NCI-H446 treated with DMSO at 0.1 percent for 48 hours (cell line): ENCODE results near the gene PCDHGC3.

Source experiments
- DNase-seq: peaks from one replicate; lab custom pipeline; 2025; lab: John Stamatoyannopoulos, UW

The PCDHGC3 gene

DNA sequence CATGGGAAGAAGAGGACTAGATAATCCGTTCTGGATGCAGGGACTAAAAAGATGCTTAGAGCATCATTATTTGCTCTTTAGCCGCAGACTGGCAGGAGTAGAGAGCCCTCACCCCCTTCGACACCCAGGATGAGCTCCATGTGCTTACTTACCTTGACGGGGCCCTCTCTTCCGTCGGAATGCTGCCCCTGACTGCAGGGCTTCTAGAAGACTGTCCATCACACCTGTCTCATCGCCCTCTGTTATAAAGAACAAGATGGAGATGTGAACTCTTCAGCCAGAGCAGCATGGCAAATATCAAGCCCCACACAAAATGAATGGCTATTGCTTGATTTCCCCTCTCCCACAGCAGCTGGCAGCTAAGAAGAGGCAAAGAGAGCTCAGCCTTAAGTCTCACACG, 48.2 kb downstream of the PCDHGC3 start:
- no peak for DNase-seq

DNA sequence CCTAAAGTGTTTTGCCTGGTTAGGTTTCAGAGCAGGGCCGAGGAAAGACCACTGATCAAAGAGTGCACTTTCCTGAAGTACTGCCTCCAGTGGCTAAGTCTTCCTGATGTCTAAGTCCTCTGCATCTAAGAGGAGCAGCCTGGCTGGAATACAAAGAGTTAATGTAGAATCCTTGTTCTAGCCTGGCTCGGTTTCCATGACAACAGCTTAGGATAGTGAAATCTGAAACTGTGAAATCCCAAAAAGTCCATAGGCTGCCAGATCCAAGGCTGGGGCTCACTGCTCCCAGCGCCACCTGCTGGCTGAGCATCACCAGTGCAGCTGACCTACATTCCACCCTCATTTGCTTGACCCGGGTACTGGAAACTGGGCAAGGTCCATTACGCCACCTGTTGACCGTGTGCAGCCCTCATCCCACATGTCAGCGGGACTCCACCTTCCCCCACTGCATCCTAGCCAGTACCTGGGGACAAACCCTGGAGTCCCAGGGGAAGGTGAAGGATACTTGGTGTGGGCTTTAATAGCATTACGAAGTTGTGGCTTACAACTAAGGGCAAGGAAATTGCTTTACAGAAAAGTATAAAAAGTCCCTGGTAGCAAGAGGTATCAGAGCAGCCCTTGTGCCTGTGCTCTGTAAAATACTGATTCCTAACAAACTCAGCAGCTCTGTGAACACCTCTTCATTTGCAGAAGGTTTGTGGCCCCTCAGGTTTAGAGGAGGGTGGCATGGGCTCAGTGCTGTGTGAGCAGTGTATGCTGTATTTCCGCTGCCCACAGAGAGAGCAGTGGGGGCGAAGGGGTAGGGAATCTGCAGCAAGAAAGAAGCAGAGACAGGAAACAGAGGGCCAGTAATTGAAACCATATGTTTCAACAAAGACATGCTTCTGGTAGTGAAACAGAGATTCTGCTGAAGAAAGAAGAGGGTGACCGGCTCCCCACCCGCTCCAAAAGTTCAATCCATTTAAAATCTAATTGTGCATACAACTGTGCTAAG, 49.1 kb downstream of the PCDHGC3 start:
- DNase-seq = peak; percentile 93

DNA sequence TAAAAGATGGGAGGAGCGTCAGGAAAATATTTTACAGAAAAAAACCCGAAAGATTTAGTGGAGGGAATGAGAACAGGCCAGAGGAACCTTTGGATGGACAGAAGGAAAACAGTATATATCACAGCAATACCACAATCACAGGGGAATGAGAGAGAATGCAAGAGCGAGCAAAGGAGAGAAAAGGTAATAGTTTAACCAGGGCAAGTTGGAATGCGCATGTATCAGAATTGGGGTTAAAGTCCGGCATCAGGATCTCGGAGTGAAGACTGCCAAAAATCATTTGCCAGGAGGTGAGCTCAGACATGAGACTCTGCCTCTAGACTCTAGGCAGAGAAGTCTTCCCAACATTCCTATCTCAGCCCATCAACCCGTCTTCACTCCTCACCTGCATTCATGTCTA, 49.9 kb downstream of the PCDHGC3 start:
- DNase-seq = no peak

DNA sequence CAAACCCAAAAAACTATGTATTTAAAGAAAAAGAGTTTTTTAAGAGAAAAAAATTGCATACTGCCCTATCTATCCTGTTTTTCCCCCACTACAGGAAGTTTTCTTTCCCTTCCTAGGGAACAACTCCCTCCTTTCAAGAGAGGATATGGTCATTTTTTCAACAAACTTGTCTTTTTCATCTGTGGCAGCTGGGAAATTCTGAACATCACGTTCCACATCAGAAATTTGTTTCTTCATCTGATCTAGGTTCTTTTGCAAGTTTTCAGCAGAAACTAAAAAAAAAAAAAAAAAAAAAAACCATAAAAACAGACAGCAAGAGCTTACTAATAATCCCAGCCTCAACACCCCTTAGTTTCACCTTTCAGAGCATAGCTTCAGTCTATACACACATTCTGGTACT, 51.7 kb downstream of the PCDHGC3 start:
- DNase-seq = no peak
